ENCODE measurements around the gene TPSD1. TPM values are rescaled to one million over a fixed set of nuclear protein-coding genes. Genes with fewer than 3 reads are reported as not detected.

Gene TPSD1
- total and polyA plus RNA-seq, 2 donors (not counting 3 experiments of a cell fraction or from before 2014, with no cell fraction given), result not detected

GRCh38 chr16:1211451-1212268, 44.2 kb upstream of the TPSD1 start:
- FAIRE-seq (no peak), DNase-seq (ENCODE audit: low read depth, low spot score) (no peak)
- Histone ChIP-seq H4K20me1 (replicated peaks; ENCODE audit: control insufficient read depth, extremely low read depth, insufficient read depth, low read length) (no peaks in the 10 kb centered on the region), H3K36me3 (ENCODE audit: control insufficient read depth in 2 of 2, extremely low read depth in 1 of 2, insufficient read depth in 2 of 2, low read length in 2 of 2) (no peaks in the 10 kb centered on the region), H3K27ac (ENCODE audit: insufficient read depth, low read depth, low read length) (no peak overlapping the region), H2AFZ (ENCODE audit: low read depth, low read length) (no peak overlapping the region), H3K9ac (replicated peaks; ENCODE audit: extremely low read depth, insufficient read depth, low read length) (no peak overlapping the region), H3K9me3 (replicated peaks; ENCODE audit: control insufficient read depth, insufficient read depth, low read length) (no peaks in the 10 kb centered on the region), H3K4me2 (ENCODE audit: insufficient read depth, low read length) (no peak overlapping the region), H3K4me1 (ENCODE audit: control insufficient read depth, extremely low read depth, insufficient read depth, low read length) (no peaks in the 10 kb centered on the region), H3K79me2 (ENCODE audit: control insufficient read depth, insufficient read depth, low read length) (no peaks in the 10 kb centered on the region), H3K27me3 (ENCODE audit: control insufficient read depth in 2 of 2, insufficient read depth in 2 of 2, low read length in 2 of 2) (no peaks in the 10 kb centered on the region), H3K4me3 (replicated peaks in 1 of 3; ENCODE audit: insufficient read depth in 1 of 3, low read depth in 1 of 3, low read length in 3 of 3) (no peak overlapping the region), H3K9me1 (replicated peaks; ENCODE audit: control insufficient read depth, extremely low read depth, insufficient read depth, low read length) (no peaks in the 10 kb centered on the region)
- POLR2A ChIA-PET, result interaction anchor here (0.9 kb wide), 1 partner anchor 35 kb away, joined by 3 read pairs; no protein-coding TSS in a partner anchor
- no TSS peak for BruUV-seq (replicated peaks)
- dilution Hi-C loops (cut with MboI; ENCODE audit: extremely low pct_ligation_motif_present, low sequenced_read_pairs) (no loop called here), intact Hi-C loops (cut with micrococcal nuclease) (no loop called here)
- CTCF ChIA-PET, result no interaction called here
- TF ChIP-seq EZH2 (IDR thresholded peaks at IDR 0.05; ENCODE audit: borderline replicate concordance, low read depth, low read length, severe bottlenecking), result no peak
- TF ChIP-seq JUN (IDR thresholded peaks at IDR 0.05; ENCODE audit: borderline replicate concordance, insufficient read depth, insufficient read length, low read depth), result no peak
- no peak for TF ChIP-seq MAX (IDR thresholded peaks at IDR 0.05; ENCODE audit: insufficient read depth, insufficient read length)
- TF ChIP-seq POLR2A (IDR thresholded peaks at IDR 0.05; ENCODE audit: low read depth, low read length), result no peak
- no peak for TF ChIP-seq GATA2 (IDR thresholded peaks at IDR 0.05; ENCODE audit: insufficient read depth, insufficient read length, low read depth, low read length)
- no peak for TF ChIP-seq CTCF (IDR thresholded peaks at IDR 0.05; ENCODE audit: extremely low read depth in 1 of 2, insufficient read depth in 1 of 2, low read depth in 1 of 2, low read length in 2 of 2)
- TF ChIP-seq FOS (IDR thresholded peaks at IDR 0.05; ENCODE audit: borderline replicate concordance, insufficient read depth, low read length), result no peak
- no peak for TF ChIP-seq MYC (IDR thresholded peaks at IDR 0.05; ENCODE audit: low read depth, low read length)
- no peak for TF ChIP-seq POLR2AphosphoS5 (IDR thresholded peaks at IDR 0.05; ENCODE audit: insufficient read depth, low read depth, low read length)

Measured in endothelial cell of umbilical vein (primary cell).